ENCODE measurements around the gene DNM1. TPM values are rescaled to one million over a fixed set of nuclear protein-coding genes. Genes with fewer than 3 reads are reported as not detected.

DNM1 gene
- total and polyA plus RNA-seq, 2 of the 8 experiments (the other 6 are each of a cell fraction or from before 2014, with no cell fraction given) = 34.3 to 62.7 TPM

DNA sequence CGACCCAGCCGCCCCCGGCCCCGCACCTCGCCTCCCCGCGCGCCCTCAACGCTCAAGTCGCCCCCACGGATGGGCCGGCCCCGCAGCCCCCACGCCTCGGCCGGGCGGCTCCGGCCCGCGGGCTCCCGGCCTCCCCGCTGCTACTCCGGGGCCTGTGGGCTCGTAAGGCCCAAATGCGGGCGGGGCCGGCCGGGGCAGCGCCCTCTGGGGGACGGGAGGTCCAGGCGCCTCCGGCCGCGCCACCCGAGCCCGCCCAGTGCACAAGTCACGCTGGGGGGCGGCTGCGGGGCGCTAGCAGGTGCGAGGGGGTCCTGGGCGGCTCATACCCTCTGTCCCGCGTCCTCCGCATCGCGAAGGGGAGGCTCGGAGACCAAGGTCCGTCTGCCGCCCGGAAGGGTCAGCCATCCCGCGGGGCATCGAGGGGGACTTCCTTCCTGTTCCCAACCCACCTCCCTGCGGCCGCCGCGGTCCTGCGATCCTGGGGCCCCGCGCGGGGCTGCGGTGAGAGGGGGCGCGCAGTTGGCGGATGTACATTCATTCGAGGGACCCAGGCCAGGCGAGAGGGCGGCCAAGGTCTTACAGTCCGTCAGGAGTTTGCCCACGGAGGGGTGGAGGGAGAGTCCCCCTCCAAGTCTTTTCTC, 11.7 kb upstream of the DNM1 start, which contains the start of gene CIZ1:
Gene CIZ1 (minus strand): TSS at position 167 of the 641 bp plus-strand sequence. CDS start 715 bp downstream, outside the sequence.
- peaks cover 0 to 11% (median 4%) of the 10 kb centered on the region in 4 experiments; a peak in 4 of 7 replicates for H3K4me1 ChIP-seq (replicated peaks in 1 of 4; ENCODE audit: control insufficient read depth in 3 of 4, insufficient read depth in 4 of 4, low read length in 3 of 4)
- H2BK15ac ChIP-seq (ENCODE audit: low read length) = no peak within 1 kb of the TSS
- peak within 1 kb of the TSS; percentile 77; the same call in 1 of the 2 replicates for H2AFZ ChIP-seq (ENCODE audit: low read length)
- no peaks in the 10 kb centered on the region for H3K27me3 ChIP-seq (replicated peaks in 1 of 4; ENCODE audit: control insufficient read depth in 3 of 4, extremely low read depth in 1 of 4, insufficient read depth in 3 of 4, low read length in 3 of 4)
- peak within 1 kb of the TSS; percentile 55 to 60 (median 58); a peak in 6 of 7 replicates for H3K9ac ChIP-seq (replicated peaks in 1 of 4; ENCODE audit: extremely low read depth in 1 of 4, low read depth in 3 of 4, low read length in 3 of 4)
- FAIRE-seq = no peak
- H2BK20ac ChIP-seq (ENCODE audit: low read length) = no peak within 1 kb of the TSS
- no peak within 1 kb of the TSS for H2BK120ac ChIP-seq (replicated peaks; ENCODE audit: low read depth, low read length)
- peak within 1 kb of the TSS; percentile 87 for H3K18ac ChIP-seq (ENCODE audit: extremely low read depth, low read length)
- H4K20me1 ChIP-seq (replicated peaks in 1 of 2; ENCODE audit: control insufficient read depth in 1 of 2, insufficient read depth in 2 of 2, low read length in 2 of 2) = no peaks in the 10 kb centered on the region
- peaks cover 10% of the 10 kb centered on the region; the same call in 1 of the 2 replicates for H3K23me2 ChIP-seq (ENCODE audit: low read depth, low read length)
- peak within 1 kb of the TSS; percentile 90 for H4K8ac ChIP-seq (ENCODE audit: extremely low read depth, insufficient read depth, low read length)
- peak within 1 kb of the TSS; percentile 86 to 94 for H3K4me2 ChIP-seq (ENCODE audit: insufficient read depth in 1 of 2, low read depth in 2 of 2, low read length in 2 of 2)
- H3K79me1 ChIP-seq (ENCODE audit: low read depth, low read length) = no peaks in the 10 kb centered on the region; the same call in 1 of the 2 replicates
- ChIA-PET POLR2A (ENCODE audit: partially characterized antibody) (interaction anchor here (1.3 to 3.3 kb wide), 3 partner anchors 9 to 15 kb away, joined by 5 to 13 read pairs (median 11); no protein-coding TSS in a partner anchor), CTCF (ENCODE audit: partially characterized antibody) (interaction anchor here (0.6 to 2.8 kb wide), 11 partner anchors 8 to 220 kb away, joined by 3 to 16 read pairs (median 4); no protein-coding TSS in a partner anchor)
- H2AK5ac ChIP-seq (ENCODE audit: low read depth, low read length) = no peak within 1 kb of the TSS
- H4K5ac ChIP-seq (ENCODE audit: insufficient read length, low read depth, low read length) = peak within 1 kb of the TSS; percentile 45
- no peaks in the 10 kb centered on the region for H3K9me3 ChIP-seq (ENCODE audit: insufficient read depth in 2 of 2, low read depth in 1 of 2, low read length in 1 of 2)
- no peaks in the 10 kb centered on the region for H3K79me2 ChIP-seq (ENCODE audit: control insufficient read depth in 1 of 2, insufficient read depth in 2 of 2, low read length in 2 of 2)
- H4K91ac ChIP-seq (replicated peaks; ENCODE audit: insufficient read length, low read length) = peak within 1 kb of the TSS; percentile 91
- H3K27ac ChIP-seq (ENCODE audit: low read depth, low read length) = no peak within 1 kb of the TSS; the same call in 1 of the 2 replicates
- peak within 1 kb of the TSS; percentile 64 to 99 (median 77) for H3K4me3 ChIP-seq (ENCODE audit: extremely low read depth in 1 of 4, insufficient read depth in 2 of 4, low read depth in 3 of 4, low read length in 4 of 4)
- no peak within 1 kb of the TSS for H3K23ac ChIP-seq (ENCODE audit: insufficient read length)
- DNase-seq (ENCODE audit: low read depth in 1 of 2, low spot score in 2 of 2) = peak in 1 of 2 experiments; percentile 84
- H3K14ac ChIP-seq (ENCODE audit: insufficient read length) = no peak within 1 kb of the TSS
- H3K36me3 ChIP-seq (ENCODE audit: control insufficient read depth in 2 of 4, insufficient read depth in 4 of 4, low read length in 3 of 4) = peaks cover 0 to 9% (median 5%) of the 10 kb centered on the region in 4 experiments; a peak in 3 of 8 replicates
- no peak within 1 kb of the TSS for H3K4ac ChIP-seq (replicated peaks; ENCODE audit: insufficient read length, low read depth, low read length)
- peak within 1 kb of the TSS; percentile 71; the same call in 1 of the 2 replicates for H2BK5ac ChIP-seq (ENCODE audit: low read depth, low read length)
- H3K56ac ChIP-seq (replicated peaks; ENCODE audit: insufficient read length, low read depth, low read length) = peak within 1 kb of the TSS; percentile 52
- WGBS, 2 experiments (ENCODE audit: extremely low coverage in 1 of 2, insufficient coverage in 1 of 2, insufficient read length in 1 of 2, insufficient replicate concordance in 2 of 2, low coverage in 1 of 2, low lambda C conversion rate in 2 of 2, missing lambda C conversion rate in 1 of 2) = 2% methylated on average over 43 of the region's 71 CpGs; no CpG with 5 or more reads in 1 of the 2 experiments
- H2BK12ac ChIP-seq (ENCODE audit: low read depth, low read length) = no peak within 1 kb of the TSS; the same call in 1 of the 2 replicates
- no peak for TF ChIP-seq MAFK (IDR thresholded peaks at IDR 0.05; ENCODE audit: low read depth, low read length)
- no peak for TF ChIP-seq SIRT6 (IDR thresholded peaks at IDR 0.05; ENCODE audit: low read length)
- TF ChIP-seq TAF7 (optimal IDR thresholded peaks at IDR 0.05; ENCODE audit: borderline replicate concordance, low read depth, low read length) = peak; percentile 50
- TF ChIP-seq EGR1 (IDR thresholded peaks at IDR 0.05; ENCODE audit: borderline replicate concordance, low read depth, low read length) = peak; percentile 67; the same call in 1 of the 2 replicates
- TF ChIP-seq RNF2 (IDR thresholded peaks at IDR 0.05; ENCODE audit: borderline replicate concordance, low read depth, low read length, missing control alignments, poor library complexity, severe bottlenecking) = no peak
- TF ChIP-seq CTBP2 (IDR thresholded peaks at IDR 0.05; ENCODE audit: borderline replicate concordance, insufficient read depth, insufficient read length, low read length) = no peak
- TF ChIP-seq EP300 (IDR thresholded peaks at IDR 0.05; ENCODE audit: borderline replicate concordance in 1 of 2, low read depth in 2 of 2, low read length in 2 of 2) = no peak
- no peak for TF ChIP-seq TEAD4 (IDR thresholded peaks at IDR 0.05; ENCODE audit: low read depth, low read length)
- no peak for TF ChIP-seq CEBPB (IDR thresholded peaks at IDR 0.05; ENCODE audit: low read depth, low read length)
- no peak for TF ChIP-seq NANOG (IDR thresholded peaks at IDR 0.05; ENCODE audit: insufficient read depth, low read depth, low read length, poor library complexity, severe bottlenecking)
- no peak for TF ChIP-seq GTF2F1 (IDR thresholded peaks at IDR 0.05; ENCODE audit: borderline replicate concordance, low read depth, low read length)
